Activated CD8-positive, alpha-beta memory T cell treated with anti-CD3 and anti-CD28 coated beads, Interleukin-2, amount 10 ng/mL, durations not matched to agents 7 days and 5 days (primary cell): ENCODE results near the gene SORCS2. TPM values are rescaled to one million over a fixed set of nuclear protein-coding genes. Genes with fewer than 3 reads are reported as not detected.

Source experiments
- ATAC-seq: fragments of 150-1000 bp; cut with Tn5 transposase; one replicate; pipeline ENCODE4 v1.10.0; 2021; ENCODE audit warnings: moderate library complexity
- CTCF ChIA-PET: fragments of 350-600 bp; sonication (Branson Sonifier 250); formaldehyde crosslinking; loops from one replicate; lab custom pipeline; 2021; ENCODE audit warnings: antibody characterized with exemption; lab: Charles Lee
- DNase-seq: peaks from one replicate; pipeline ENCODE4 v3.0.0-alpha.2; 2020
- H3K27ac Mint-ChIP-seq: one replicate; pipeline ENCODE4 v1.8.0; 2021; ENCODE audit warnings: mild to moderate bottlenecking, mixed read lengths
- H3K27me3 Mint-ChIP-seq: one replicate; pipeline ENCODE4 v1.8.0; 2021; ENCODE audit warnings: mixed read lengths
- H3K36me3 Mint-ChIP-seq: one replicate; pipeline ENCODE4 v1.8.0; 2021; ENCODE audit warnings: mild to moderate bottlenecking, mixed read lengths
- H3K4me1 Mint-ChIP-seq: one replicate; pipeline ENCODE4 v1.8.0; 2021; ENCODE audit warnings: mixed read lengths
- H3K4me3 Mint-ChIP-seq: one replicate; pipeline ENCODE4 v1.8.0; 2021; ENCODE audit warnings: mild to moderate bottlenecking, moderate library complexity, mixed read lengths
- H3K9me3 Mint-ChIP-seq: one replicate; pipeline ENCODE4 v1.8.0; 2022; ENCODE audit warnings: low read depth, mixed read lengths
- total RNA-seq, 2 experiments: library from RNA; stranded (reverse); gene quantifications; one replicate each; pipeline ENCODE4 v1.2.3, GENCODE V29; 2021

Gene SORCS2
- total RNA-seq, 2 experiments from 2014 or later: 0.05 to 0.06 TPM

DNA sequence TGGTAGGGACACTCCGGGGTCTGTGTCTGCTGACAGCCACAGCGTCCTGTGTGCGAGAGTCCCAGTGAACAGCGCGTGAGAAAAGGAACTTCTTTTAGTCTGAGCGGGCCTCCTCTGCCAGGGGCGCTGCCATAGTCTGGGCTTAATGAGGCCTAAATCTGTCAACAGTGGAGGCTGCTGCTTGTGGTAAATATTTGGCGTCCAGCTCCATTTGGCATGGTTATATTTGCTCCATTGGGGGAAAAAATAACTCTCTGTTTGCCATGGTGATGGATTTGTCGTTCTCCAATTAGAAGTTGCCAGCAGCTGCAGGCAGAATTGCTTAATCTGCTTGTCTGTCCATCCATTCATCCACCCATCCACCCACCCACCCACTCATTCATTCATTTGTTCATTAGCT is 313.8 kb downstream of the SORCS2 start:
- Mint-ChIP-seq H3K36me3 (no peaks in the 10 kb centered on the region), H3K27me3 (peaks cover 25% of the 10 kb centered on the region), H3K9me3 (no peaks in the 10 kb centered on the region), H3K4me3 (no peak overlapping the region), H3K4me1 (peaks cover 4% of the 10 kb centered on the region), H3K27ac (no peak overlapping the region)
- DNase-seq (no peak), ATAC-seq (no peak)
- CTCF ChIA-PET: no interaction called here

DNA sequence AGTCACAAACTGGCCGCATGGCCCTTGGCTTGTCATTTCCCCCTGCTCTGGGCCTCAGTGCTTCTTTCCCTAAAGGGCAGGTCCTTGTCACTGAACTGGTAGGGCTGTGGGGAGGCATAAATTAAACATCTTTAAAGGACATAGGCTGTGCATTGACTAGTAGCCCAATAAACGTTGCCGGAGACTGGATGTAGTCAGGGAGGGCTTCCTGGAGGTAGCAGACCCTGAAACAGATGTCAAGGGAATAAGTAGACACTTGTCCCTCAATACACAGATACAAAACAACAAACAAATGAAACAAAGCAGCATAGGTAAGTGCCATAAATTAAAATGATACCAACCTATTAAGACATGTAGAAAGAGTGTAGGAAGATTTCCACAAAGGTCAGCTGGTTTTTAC is 314.2 kb downstream of the SORCS2 start:
- Mint-ChIP-seq H3K27ac (no peak overlapping the region), H3K4me3 (no peak overlapping the region), H3K27me3 (peaks cover 25% of the 10 kb centered on the region), H3K9me3 (no peaks in the 10 kb centered on the region), H3K36me3 (no peaks in the 10 kb centered on the region), H3K4me1 (peaks cover 4% of the 10 kb centered on the region)
- DNase-seq: no peak
- CTCF ChIA-PET: no interaction called here
- ATAC-seq: no peak

DNA sequence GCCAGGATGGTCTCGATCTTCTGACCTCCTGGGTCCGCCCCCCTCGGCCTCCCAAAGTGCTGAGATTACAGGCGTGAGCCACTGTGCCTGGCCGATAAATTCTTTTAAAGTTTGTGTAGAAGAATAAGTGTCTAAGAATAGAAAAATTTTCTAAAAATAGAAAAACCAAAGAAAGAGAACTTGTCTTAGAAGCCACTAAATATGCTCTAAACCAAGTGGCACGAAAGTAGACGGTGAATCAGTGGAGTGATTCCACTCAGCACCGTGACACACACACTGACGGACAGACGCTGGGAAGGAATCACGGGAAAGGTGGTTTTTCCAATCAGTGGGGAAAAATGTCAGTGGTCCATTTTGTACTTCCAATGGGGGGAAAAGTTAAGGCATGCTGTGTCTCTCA is 315.0 kb downstream of the SORCS2 start:
- Mint-ChIP-seq H3K27me3 (peaks cover 21% of the 10 kb centered on the region), H3K4me1 (peaks cover 4% of the 10 kb centered on the region), H3K36me3 (no peaks in the 10 kb centered on the region), H3K9me3 (no peaks in the 10 kb centered on the region), H3K27ac (no peak overlapping the region), H3K4me3 (no peak overlapping the region)
- DNase-seq: no peak
- no peak for ATAC-seq
- CTCF ChIA-PET: no interaction called here

DNA sequence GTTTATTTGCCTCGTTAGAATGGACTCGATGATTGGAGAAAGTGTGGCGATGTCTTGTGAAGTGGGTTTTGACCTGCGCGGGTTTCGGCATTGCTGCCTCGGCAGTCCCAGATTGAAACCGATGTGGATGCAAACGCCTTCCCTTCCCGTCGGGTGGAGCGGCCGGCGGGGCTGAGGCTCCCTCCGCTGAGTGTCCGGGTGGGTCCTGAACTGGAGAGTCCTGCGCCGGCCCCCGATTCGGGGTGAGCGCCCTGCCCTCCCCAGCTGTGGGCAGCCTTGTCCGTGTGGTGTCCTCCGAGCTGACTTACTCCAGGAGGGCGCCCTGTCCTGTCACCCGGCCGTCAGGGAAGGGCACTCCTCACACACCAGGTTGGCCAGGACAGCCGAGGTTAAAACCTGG is 317.7 kb downstream of the SORCS2 start:
- Mint-ChIP-seq H3K36me3 (no peaks in the 10 kb centered on the region), H3K4me1 (peaks cover 4% of the 10 kb centered on the region), H3K9me3 (no peaks in the 10 kb centered on the region), H3K27me3 (peaks cover 28% of the 10 kb centered on the region), H3K4me3 (no peak overlapping the region), H3K27ac (no peak overlapping the region)
- DNase-seq (no peak), ATAC-seq (no peak)
- CTCF ChIA-PET: no interaction called here

DNA sequence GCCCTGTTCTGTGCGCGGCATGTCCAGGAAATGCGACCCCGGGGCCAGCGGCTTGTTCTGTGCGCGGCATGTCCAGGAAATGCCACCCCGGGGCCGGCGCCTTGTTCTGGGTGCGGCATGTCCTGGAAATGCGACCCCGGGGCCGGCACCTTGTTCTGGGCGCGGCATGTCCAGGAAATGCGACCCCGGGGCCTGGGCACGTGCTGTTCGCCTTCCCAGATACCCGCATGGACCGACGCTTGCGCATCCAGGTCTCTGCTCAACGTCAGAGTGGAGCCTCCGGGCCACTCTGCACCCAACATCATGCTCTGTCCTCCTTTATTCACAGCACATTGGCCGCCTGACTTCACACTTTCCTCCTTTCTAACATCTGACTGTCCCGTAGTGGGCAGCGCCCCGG is 318.2 kb downstream of the SORCS2 start:
- peaks cover 4% of the 10 kb centered on the region for H3K4me1 Mint-ChIP-seq
- no peak overlapping the region for H3K27ac Mint-ChIP-seq
- ATAC-seq: no peak
- H3K4me3 Mint-ChIP-seq: no peak overlapping the region
- no peaks in the 10 kb centered on the region for H3K9me3 Mint-ChIP-seq
- CTCF ChIA-PET: no interaction called here
- DNase-seq: no peak
- H3K27me3 Mint-ChIP-seq: peaks cover 29% of the 10 kb centered on the region
- no peaks in the 10 kb centered on the region for H3K36me3 Mint-ChIP-seq

DNA sequence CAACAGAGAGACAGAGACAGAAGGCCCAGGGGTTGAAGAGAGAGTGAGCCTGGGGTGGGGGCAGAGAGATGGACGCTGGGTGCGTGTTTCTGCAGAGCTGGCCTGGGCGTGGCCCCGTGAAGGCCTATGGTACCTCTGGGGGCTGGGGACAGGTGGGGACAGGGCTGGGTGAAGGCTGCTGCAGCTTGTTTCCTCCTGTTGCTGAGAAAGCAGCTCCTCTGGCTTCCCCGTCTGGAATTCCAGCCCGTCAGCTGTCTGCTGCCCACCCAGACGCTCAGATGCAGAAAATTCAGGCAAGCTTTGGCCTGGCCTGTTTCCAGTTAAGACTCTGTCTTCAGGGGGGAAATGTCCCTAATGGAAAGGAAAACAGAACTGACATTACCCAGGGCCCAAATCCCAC is 319.2 kb downstream of the SORCS2 start:
- Mint-ChIP-seq H3K4me3 (no peak overlapping the region), H3K27me3 (peaks cover 37% of the 10 kb centered on the region), H3K9me3 (no peaks in the 10 kb centered on the region), H3K27ac (no peak overlapping the region), H3K4me1 (peaks cover 4% of the 10 kb centered on the region), H3K36me3 (no peaks in the 10 kb centered on the region)
- DNase-seq (no peak), ATAC-seq (no peak)
- CTCF ChIA-PET: no interaction called here

DNA sequence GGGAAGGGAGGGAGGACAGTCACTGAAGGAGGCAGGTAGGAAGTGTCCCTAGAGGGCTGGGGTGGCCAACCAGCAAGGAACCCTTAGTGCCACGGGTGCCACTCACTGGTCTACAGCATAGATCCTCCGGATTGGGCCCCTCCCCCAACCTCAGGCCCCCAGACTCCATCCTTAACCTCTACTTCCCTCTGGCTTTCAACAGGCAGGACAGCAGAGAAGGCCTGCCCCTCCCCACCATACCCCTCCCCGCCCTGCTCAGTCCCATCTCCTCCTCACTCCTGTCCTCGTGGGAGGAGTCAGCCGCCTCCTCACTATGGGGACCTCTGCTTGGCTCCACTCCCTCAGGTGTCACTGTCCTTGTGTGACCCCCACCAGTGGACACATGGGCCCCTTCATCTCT is 320.1 kb downstream of the SORCS2 start:
- CTCF ChIA-PET: no interaction called here
- Mint-ChIP-seq H3K4me3 (no peak overlapping the region), H3K27ac (no peak overlapping the region), H3K27me3 (peaks cover 41% of the 10 kb centered on the region), H3K4me1 (peaks cover 4% of the 10 kb centered on the region), H3K36me3 (no peaks in the 10 kb centered on the region), H3K9me3 (no peaks in the 10 kb centered on the region)
- no peak for ATAC-seq
- DNase-seq: no peak

DNA sequence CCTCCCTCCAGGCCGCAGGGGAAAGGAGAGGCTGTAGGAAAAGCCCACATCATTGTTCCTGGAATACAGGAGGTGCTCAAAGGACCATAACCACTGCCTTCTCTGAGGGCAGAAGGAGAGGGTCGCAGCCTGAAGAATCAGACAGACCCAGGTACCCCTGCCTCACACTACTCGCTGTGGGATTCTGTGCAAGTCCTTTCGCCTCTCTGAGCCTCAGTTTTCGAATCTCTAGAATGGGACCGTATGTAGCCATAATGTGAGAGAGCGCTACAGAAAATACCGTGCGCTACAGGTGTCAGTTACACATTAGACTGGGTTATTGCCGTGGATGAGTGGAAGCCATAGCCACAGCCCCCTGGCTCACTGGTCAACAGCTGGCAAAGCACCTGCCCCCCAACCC is 320.6 kb downstream of the SORCS2 start:
- Mint-ChIP-seq H3K4me3 (no peak overlapping the region), H3K36me3 (no peaks in the 10 kb centered on the region), H3K27ac (no peak overlapping the region), H3K27me3 (peaks cover 44% of the 10 kb centered on the region), H3K4me1 (peaks cover under 1% of the 10 kb centered on the region), H3K9me3 (no peaks in the 10 kb centered on the region)
- DNase-seq: no peak
- CTCF ChIA-PET: no interaction called here
- ATAC-seq: no peak

DNA sequence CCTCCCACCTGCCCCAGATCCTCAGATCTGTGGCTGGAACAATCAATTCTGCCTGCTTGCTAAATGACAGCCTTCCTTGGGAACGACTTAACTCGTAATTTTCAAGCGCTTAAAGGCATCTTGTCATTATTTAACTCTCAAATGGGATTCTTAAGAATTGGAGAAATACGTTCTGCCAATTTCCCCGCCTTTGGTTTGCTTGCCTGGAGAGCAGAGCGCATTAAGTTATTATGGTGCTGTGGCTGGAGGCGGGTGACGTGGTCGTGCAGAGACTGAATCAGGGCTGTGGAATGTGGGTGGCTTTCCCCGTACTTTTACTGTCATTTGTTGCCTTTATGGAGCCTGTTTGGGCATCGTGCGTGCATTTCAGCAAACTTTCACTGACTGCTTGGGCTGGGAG is 321.3 kb downstream of the SORCS2 start:
- CTCF ChIA-PET: no interaction called here
- no peak for ATAC-seq
- Mint-ChIP-seq H3K36me3 (no peaks in the 10 kb centered on the region), H3K4me1 (no peaks in the 10 kb centered on the region), H3K9me3 (no peaks in the 10 kb centered on the region), H3K27ac (no peak overlapping the region), H3K4me3 (no peak overlapping the region), H3K27me3 (peaks cover 47% of the 10 kb centered on the region)
- no peak for DNase-seq

DNA sequence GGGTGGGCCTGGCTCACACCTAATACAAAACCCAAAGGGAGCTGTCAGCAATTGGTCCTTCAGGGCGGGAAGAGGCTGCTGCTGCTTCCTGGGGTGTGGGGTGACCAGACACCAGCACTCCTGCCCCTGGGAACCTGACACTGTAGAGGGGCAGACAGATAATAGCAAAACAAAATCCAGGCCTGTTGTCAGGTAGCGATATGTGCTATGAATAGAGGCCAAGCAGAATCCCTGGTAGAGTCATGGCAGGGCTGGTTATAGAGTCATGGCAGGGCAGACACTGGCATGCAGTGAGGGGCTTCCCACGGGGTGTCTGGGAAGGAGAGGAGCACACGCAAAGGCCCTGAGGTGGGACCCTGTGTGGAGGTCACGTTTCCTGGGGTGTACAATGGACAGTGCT is 321.9 kb downstream of the SORCS2 start:
- H3K4me3 Mint-ChIP-seq: no peak overlapping the region
- no peaks in the 10 kb centered on the region for H3K36me3 Mint-ChIP-seq
- no peak for DNase-seq
- peaks cover 3% of the 10 kb centered on the region for H3K4me1 Mint-ChIP-seq
- H3K27me3 Mint-ChIP-seq: peaks cover 44% of the 10 kb centered on the region
- no peak overlapping the region for H3K27ac Mint-ChIP-seq
- ATAC-seq: no peak
- H3K9me3 Mint-ChIP-seq: no peaks in the 10 kb centered on the region
- CTCF ChIA-PET: no interaction called here

DNA sequence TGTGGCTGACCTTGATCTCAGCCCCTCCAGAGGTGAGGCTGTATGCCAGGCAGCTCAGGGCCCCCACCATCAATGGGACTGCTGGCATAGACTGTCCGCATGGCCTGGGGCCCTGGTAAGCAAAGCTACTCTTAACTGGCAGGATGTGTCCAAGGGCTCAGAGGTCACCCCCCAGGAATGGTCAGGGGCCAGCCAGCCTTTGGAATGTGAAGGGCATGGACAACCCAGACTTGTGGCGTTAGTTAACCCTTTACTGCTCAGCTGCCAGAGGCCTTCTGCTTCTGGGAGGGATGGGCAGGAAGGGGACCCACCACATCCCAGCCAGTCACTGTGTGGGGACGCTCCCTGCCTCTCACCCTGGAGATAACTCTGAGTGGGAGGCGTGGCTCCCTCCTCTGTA is 322.5 kb downstream of the SORCS2 start:
- no peak overlapping the region for H3K27ac Mint-ChIP-seq
- H3K4me3 Mint-ChIP-seq: no peak overlapping the region
- no peaks in the 10 kb centered on the region for H3K9me3 Mint-ChIP-seq
- no peaks in the 10 kb centered on the region for H3K36me3 Mint-ChIP-seq
- H3K4me1 Mint-ChIP-seq: peaks cover 6% of the 10 kb centered on the region
- DNase-seq: no peak
- CTCF ChIA-PET: no interaction called here
- ATAC-seq: no peak
- H3K27me3 Mint-ChIP-seq: peaks cover 44% of the 10 kb centered on the region

DNA sequence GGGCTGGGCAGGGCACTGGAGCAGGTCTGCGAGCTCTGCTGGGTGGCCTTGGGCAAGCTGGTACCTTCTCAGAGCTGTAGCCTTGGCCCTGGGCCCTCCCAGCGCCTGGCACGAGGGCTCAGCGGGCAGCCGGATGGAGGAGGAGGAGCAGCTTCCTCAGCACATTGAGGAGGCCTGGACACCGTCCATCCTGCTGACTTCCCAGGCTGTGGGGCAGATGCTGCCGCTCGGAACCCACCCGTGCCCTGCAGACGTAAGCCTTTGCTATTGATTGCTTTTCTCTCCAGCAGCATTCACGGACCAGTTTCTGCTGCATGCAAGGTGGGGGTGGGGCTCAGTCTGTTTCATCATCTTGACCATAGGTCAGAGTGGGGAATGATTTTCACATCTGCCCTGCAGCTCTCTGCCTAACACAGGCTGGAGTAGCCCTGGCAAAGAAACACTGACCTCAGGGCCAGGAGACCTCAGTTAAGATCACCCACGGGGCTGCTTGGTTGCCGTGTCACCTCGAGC is 323.1 kb downstream of the SORCS2 start:
- ATAC-seq (no peak), DNase-seq (no peak)
- Mint-ChIP-seq H3K4me3 (no peak overlapping the region), H3K36me3 (no peaks in the 10 kb centered on the region), H3K27me3 (peaks cover 48% of the 10 kb centered on the region), H3K4me1 (peaks cover 6% of the 10 kb centered on the region), H3K27ac (no peak overlapping the region), H3K9me3 (no peaks in the 10 kb centered on the region)
- CTCF ChIA-PET: no interaction called here

DNA sequence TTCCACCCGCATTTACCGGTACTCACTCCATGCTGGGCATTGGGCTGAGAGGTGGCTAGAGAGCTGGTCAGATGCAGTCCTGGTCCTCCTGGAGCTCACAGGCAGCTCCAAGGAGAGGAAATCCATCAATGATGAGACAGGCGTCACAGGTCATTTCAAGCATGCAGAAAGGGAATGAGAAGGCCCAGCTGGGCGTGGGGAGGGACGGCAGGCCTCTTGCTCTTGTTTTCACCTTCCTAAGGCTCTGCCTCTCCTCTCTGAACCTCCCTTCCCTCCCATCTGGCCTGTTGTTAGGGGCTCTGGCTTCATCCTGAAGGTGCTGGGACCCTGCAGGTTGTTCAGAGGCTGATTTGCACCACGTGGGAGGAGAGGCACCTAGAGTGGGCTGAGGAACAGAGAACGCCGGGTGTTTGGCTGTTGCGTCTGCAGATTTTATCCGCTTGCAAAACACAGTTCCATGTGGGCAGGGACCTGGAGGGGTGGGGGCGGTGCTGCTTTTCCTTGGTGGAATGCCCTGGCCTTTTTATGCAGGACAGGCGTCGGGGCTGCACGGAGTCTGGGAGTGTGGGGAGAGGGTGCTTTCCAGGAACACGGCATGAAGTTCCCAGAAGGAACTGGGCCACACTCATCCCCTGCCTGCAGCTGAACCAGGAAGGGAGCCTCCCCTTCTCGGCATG is 323.9 kb downstream of the SORCS2 start:
- Mint-ChIP-seq H3K4me3 (no peak overlapping the region), H3K9me3 (no peaks in the 10 kb centered on the region), H3K36me3 (no peaks in the 10 kb centered on the region), H3K27ac (no peak overlapping the region), H3K4me1 (peaks cover 6% of the 10 kb centered on the region), H3K27me3 (peaks cover 47% of the 10 kb centered on the region)
- CTCF ChIA-PET: no interaction called here
- no peak for ATAC-seq
- no peak for DNase-seq

DNA sequence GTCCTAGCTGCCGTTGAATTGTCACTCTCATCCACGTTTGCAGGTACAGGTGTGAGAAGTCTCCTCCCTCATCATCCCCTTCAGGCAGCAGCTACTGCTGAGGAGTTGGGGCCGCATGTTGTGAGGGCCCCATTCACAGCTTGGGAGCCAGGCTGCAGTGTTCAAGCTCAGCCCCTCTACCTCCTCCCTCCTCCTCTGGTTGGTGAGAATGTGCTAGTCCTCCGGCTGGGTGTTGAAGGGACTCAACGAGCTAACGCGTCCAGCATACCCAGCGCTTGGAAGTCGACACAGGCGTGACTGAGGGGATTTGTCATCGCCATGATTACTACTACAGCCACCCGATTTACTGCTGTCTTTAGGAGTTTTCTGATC is 324.4 kb downstream of the SORCS2 start:
- no peaks in the 10 kb centered on the region for H3K36me3 Mint-ChIP-seq
- H3K9me3 Mint-ChIP-seq: no peaks in the 10 kb centered on the region
- H3K27ac Mint-ChIP-seq: no peak overlapping the region
- peaks cover 6% of the 10 kb centered on the region for H3K4me1 Mint-ChIP-seq
- H3K4me3 Mint-ChIP-seq: no peak overlapping the region
- CTCF ChIA-PET: no interaction called here
- ATAC-seq (no peak), DNase-seq (no peak)
- H3K27me3 Mint-ChIP-seq: peaks cover 52% of the 10 kb centered on the region
